WI38 (cell line): ENCODE measurements around the gene AFAP1.

Experiments used
- H3K4me3 ChIP-seq: 2 replicates; pipeline ENCODE4 v1.5.1; 2011; ENCODE audit warnings: low read depth, mild to moderate bottlenecking, control low read depth, low read length
- CTCF ChIP-seq: IDR thresholded peaks from 2 replicates; pipeline ENCODE4 v1.5.1; 2012; ENCODE audit warnings: low read depth, mild to moderate bottlenecking, control low read depth, low read length

AFAP1 gene

DNA sequence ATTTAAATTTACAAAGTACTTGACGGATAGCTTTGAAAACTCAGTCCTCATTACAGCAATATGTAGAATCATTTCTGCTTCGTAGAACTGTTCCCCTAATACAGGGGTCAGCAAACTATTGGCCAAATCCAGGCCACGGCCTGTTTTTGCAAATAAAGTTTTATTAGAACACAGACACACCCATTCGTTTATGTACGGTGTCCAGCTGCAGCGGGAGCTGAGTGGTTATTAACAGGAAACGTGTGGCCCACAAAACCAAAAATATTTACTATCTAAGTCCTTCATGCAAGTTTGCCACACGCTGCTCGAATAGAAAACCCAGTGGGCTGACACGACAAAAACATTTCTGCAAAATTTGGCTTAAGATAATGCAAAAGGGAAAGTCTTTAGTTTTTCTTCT, 146.5 kb downstream of the AFAP1 start:
- no peak for TF ChIP-seq CTCF
- no peak overlapping the region for H3K4me3 ChIP-seq

GRCh38 chr4:7792616-7793015, 147.0 kb downstream of the AFAP1 start:
- no peak overlapping the region for H3K4me3 ChIP-seq
- no peak for TF ChIP-seq CTCF

GRCh38 chr4:7790999-7791398, 148.7 kb downstream of the AFAP1 start:
- TF ChIP-seq CTCF, result no peak
- no peak overlapping the region for H3K4me3 ChIP-seq

GRCh38 chr4:7790023-7790422, 149.6 kb downstream of the AFAP1 start:
- no peak for TF ChIP-seq CTCF
- H3K4me3 ChIP-seq, result no peak overlapping the region

GRCh38 chr4:7788694-7789425, 150.8 kb downstream of the AFAP1 start:
- TF ChIP-seq CTCF, result no peak
- H3K4me3 ChIP-seq, result no peak overlapping the region

DNA sequence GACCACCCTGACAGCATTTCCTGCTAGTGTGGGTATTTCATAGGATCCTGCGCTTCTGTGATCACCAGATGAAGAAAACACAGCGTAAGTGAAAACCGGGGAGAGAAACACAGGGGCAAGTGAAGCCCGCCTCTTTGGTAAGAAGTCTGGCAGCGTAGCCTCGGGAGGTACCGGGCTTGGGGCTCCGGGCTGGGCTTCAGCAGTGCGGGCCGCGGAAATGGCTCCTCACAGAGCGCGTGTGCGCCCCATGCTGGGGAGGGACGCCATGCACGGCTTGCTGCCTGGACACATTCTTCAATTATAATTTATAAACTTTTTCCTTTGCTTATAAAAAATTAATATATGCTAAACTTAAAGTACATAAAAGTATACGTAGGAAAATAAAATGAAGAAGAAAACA, 151.5 kb downstream of the AFAP1 start:
- no peak for TF ChIP-seq CTCF
- no peak overlapping the region for H3K4me3 ChIP-seq

GRCh38 chr4:7787681-7788141, 151.9 kb downstream of the AFAP1 start:
- TF ChIP-seq CTCF, result no peak
- H3K4me3 ChIP-seq, result no peak overlapping the region
